OCI-LY1 (cell line): ENCODE measurements around the gene PARD3B.

ENCODE experiments used
- H2AFZ ChIP-seq: fragments of 200-600 bp; sonication (generic), shearing (Covaris generic); 2 replicates; pipeline ENCODE4 v1.6.0; 2014; ENCODE audit warnings: antibody characterized with exemption, mild to moderate bottlenecking, low read length
- H3F3A ChIP-seq: fragments of 200-600 bp; sonication (generic), shearing (Covaris generic); 2 replicates; pipeline ENCODE4 v1.6.0; 2014; ENCODE audit warnings: mild to moderate bottlenecking, antibody characterized with exemption, low read length, moderate library complexity; ENCODE audit not compliant: insufficient read depth
- H3K27ac ChIP-seq: fragments of 200-600 bp; sonication (generic); 2 replicates; pipeline ENCODE4 v1.5.1; 2014; ENCODE audit warnings: low read length, mixed run types, mild to moderate bottlenecking, low read depth; ENCODE audit not compliant: poor library complexity, severe bottlenecking
- H3K27me3 ChIP-seq: fragments of 200-600 bp; sonication (generic); 2 replicates; pipeline ENCODE4 v1.6.0; 2014; ENCODE audit warnings: antibody characterized with exemption, mild to moderate bottlenecking, low read length, moderate library complexity; ENCODE audit not compliant: insufficient read depth
- H3K36me3 ChIP-seq: fragments of 200-600 bp; sonication (generic); 2 replicates; pipeline ENCODE4 v1.6.1; 2014; ENCODE audit warnings: mild to moderate bottlenecking, antibody characterized with exemption, low read length, moderate library complexity, mixed read lengths; ENCODE audit not compliant: insufficient read depth
- H3K4me1 ChIP-seq: fragments of 200-600 bp; sonication (generic); 2 replicates; pipeline ENCODE4 v1.5.1; 2014; ENCODE audit warnings: mild to moderate bottlenecking, low read length, moderate library complexity; ENCODE audit not compliant: insufficient read depth, severe bottlenecking
- H3K4me2 ChIP-seq: fragments of 200-600 bp; sonication (generic), shearing (Covaris generic); 2 replicates; pipeline ENCODE4 v1.6.1; 2014; ENCODE audit warnings: low read length
- H3K4me3 ChIP-seq: fragments of 200-600 bp; sonication (generic); 2 replicates; pipeline ENCODE4 v1.5.1; 2014; ENCODE audit warnings: low read length, low read depth, mild to moderate bottlenecking, mixed read lengths; ENCODE audit not compliant: poor library complexity, severe bottlenecking
- H3K79me2 ChIP-seq: fragments of 200-600 bp; shearing (Covaris generic); 2 replicates; pipeline ENCODE4 v1.6.1; 2016; ENCODE audit warnings: mixed run types, low read length, mixed read lengths; ENCODE audit not compliant: insufficient read depth
- H3K9ac ChIP-seq: fragments of 200-600 bp; sonication (generic), shearing (Covaris generic); 2 replicates; pipeline ENCODE4 v1.6.1; 2014; ENCODE audit warnings: mild to moderate bottlenecking, low read length, mixed read lengths
- H3K9me2 ChIP-seq: fragments of 200-600 bp; sonication (generic), shearing (Covaris generic); 2 replicates; pipeline ENCODE4 v1.6.1; 2014; ENCODE audit warnings: low read depth, mild to moderate bottlenecking, low read length, mixed read lengths
- H3K9me3 ChIP-seq: fragments of 200-600 bp; shearing (Covaris generic); 2 replicates; pipeline ENCODE4 v1.6.1; 2014; ENCODE audit warnings: low read length, mixed read lengths
- H4K20me1 ChIP-seq: fragments of 200-600 bp; sonication (generic), shearing (Covaris generic); 2 replicates; pipeline ENCODE4 v1.6.0; 2016; ENCODE audit warnings: mild to moderate bottlenecking, low read length; ENCODE audit not compliant: insufficient read depth
- EZH2 ChIP-seq: fragments of 200-600 bp; sonication (generic), shearing (Covaris generic); IDR thresholded peaks from 2 replicates; pipeline ENCODE4 v1.8.0; 2017; ENCODE audit warnings: borderline replicate concordance, mixed run types, mild to moderate bottlenecking, antibody characterized with exemption, low read length, moderate library complexity, mixed read lengths
- TF ChIP-seq, protein P1 (sequence below): fragments of 200-600 bp; sonication (generic), shearing (Covaris generic); IDR thresholded peaks from 2 replicates; pipeline ENCODE4 v1.5.1; 2017; ENCODE audit warnings: mild to moderate bottlenecking, antibody characterized with exemption, low read length, moderate library complexity, mixed read lengths

Gene PARD3B

GRCh38 chr2:205475416-205475768 lies 930.1 kb downstream of the PARD3B start:
- Histone ChIP-seq H3K9ac (no peak overlapping the region), H3K27ac (no peak overlapping the region), H3K4me1 (no peaks in the 10 kb centered on the region), H3K27me3 (no peaks in the 10 kb centered on the region), H3K36me3 (no peaks in the 10 kb centered on the region), H3K9me3 (no peaks in the 10 kb centered on the region), H3K79me2 (no peaks in the 10 kb centered on the region), H3K9me2 (no peaks in the 10 kb centered on the region), H2AFZ (no peak overlapping the region), H3K4me3 (no peak overlapping the region), H4K20me1 (no peaks in the 10 kb centered on the region), H3F3A (no peaks in the 10 kb centered on the region), H3K4me2 (no peak overlapping the region)
- no peak for TF ChIP-seq EZH2
- TF ChIP-seq, protein P1, sequence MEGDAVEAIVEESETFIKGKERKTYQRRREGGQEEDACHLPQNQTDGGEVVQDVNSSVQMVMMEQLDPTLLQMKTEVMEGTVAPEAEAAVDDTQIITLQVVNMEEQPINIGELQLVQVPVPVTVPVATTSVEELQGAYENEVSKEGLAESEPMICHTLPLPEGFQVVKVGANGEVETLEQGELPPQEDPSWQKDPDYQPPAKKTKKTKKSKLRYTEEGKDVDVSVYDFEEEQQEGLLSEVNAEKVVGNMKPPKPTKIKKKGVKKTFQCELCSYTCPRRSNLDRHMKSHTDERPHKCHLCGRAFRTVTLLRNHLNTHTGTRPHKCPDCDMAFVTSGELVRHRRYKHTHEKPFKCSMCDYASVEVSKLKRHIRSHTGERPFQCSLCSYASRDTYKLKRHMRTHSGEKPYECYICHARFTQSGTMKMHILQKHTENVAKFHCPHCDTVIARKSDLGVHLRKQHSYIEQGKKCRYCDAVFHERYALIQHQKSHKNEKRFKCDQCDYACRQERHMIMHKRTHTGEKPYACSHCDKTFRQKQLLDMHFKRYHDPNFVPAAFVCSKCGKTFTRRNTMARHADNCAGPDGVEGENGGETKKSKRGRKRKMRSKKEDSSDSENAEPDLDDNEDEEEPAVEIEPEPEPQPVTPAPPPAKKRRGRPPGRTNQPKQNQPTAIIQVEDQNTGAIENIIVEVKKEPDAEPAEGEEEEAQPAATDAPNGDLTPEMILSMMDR = no peak

DNA sequence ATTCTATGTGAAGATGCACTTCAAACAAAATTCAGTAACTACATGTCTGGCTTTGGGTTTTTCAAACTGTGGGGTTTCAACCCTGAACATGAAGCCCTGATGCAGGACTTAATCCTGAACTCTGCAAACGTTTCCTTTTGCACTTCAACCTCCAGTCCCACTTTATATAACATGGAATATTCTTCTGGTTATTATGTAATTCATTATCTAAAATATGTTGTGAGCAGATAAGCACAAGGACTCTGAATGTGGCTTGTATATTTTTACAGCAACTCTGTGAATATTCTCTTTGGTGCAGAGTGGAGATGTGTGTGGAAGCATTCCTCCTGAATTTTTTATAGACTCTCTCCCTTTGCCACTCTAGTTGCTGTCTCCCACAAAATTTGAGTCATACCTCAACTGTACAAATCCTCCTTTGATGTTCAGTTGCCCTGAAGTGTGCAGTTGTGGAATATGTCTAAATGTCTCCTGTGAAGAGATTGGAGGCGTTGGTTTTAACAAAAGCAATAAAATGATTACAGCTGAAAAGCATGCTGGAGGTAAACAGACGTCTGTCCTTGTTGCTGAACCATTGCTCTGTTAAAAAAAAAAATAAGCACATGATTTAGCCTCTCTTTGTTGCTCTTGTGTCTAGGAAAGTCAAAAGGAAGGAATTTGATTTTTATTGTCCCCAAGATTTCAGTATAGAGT lies 931.9 kb downstream of the PARD3B start:
- Histone ChIP-seq H3F3A (no peaks in the 10 kb centered on the region), H3K4me3 (no peak overlapping the region), H3K4me1 (no peaks in the 10 kb centered on the region), H3K9me2 (no peaks in the 10 kb centered on the region), H3K27me3 (no peaks in the 10 kb centered on the region), H4K20me1 (no peaks in the 10 kb centered on the region), H3K4me2 (no peak overlapping the region), H3K79me2 (no peaks in the 10 kb centered on the region), H3K36me3 (no peaks in the 10 kb centered on the region), H3K27ac (no peak overlapping the region), H2AFZ (no peak overlapping the region), H3K9me3 (no peaks in the 10 kb centered on the region), H3K9ac (no peak overlapping the region)
- TF ChIP-seq EZH2 = no peak
- TF ChIP-seq, protein P1 = no peak

DNA sequence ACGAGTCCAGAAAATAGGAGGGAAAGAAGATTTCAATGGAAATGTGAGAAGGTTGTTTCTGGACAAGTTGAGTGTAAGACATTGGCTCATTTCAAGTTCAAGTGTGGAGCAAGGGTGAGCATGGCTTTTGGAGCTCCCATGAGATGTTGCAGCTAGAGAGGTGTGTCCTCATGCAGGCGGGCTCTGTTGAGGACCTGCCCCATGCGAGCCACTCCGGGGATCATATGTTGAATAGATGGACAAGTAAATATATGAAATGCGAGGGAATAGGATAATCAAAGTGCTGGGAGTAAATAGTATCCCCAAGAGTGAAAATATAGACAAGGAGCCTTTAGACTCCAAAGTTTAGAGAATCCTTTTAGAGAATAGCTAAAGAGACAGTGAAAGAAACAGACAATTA lies 936.6 kb downstream of the PARD3B start:
- H3K79me2 ChIP-seq = no peaks in the 10 kb centered on the region
- H3K27ac ChIP-seq = no peak overlapping the region
- TF ChIP-seq EZH2 = no peak
- TF ChIP-seq, protein P1 = no peak
- no peak overlapping the region for H2AFZ ChIP-seq
- no peaks in the 10 kb centered on the region for H3K9me3 ChIP-seq
- no peaks in the 10 kb centered on the region for H3K27me3 ChIP-seq
- H3K9ac ChIP-seq = no peak overlapping the region
- no peaks in the 10 kb centered on the region for H3F3A ChIP-seq
- no peaks in the 10 kb centered on the region for H4K20me1 ChIP-seq
- H3K36me3 ChIP-seq = no peaks in the 10 kb centered on the region
- no peak overlapping the region for H3K4me3 ChIP-seq
- no peaks in the 10 kb centered on the region for H3K9me2 ChIP-seq
- H3K4me2 ChIP-seq = no peak overlapping the region
- no peaks in the 10 kb centered on the region for H3K4me1 ChIP-seq
